Measurements from ENCODE around the gene SLC25A2. TPM values are rescaled to one million over a fixed set of nuclear protein-coding genes. Genes with fewer than 3 reads are reported as not detected.
"Not testable (repeated sequence)": the region's sequence is repeated elsewhere in the genome, so short reads cannot be mapped to it uniquely, and the experiment has no call there.

SLC25A2 gene
- polyA plus RNA-seq, 1 donor from 2014 or later: not detected

DNA sequence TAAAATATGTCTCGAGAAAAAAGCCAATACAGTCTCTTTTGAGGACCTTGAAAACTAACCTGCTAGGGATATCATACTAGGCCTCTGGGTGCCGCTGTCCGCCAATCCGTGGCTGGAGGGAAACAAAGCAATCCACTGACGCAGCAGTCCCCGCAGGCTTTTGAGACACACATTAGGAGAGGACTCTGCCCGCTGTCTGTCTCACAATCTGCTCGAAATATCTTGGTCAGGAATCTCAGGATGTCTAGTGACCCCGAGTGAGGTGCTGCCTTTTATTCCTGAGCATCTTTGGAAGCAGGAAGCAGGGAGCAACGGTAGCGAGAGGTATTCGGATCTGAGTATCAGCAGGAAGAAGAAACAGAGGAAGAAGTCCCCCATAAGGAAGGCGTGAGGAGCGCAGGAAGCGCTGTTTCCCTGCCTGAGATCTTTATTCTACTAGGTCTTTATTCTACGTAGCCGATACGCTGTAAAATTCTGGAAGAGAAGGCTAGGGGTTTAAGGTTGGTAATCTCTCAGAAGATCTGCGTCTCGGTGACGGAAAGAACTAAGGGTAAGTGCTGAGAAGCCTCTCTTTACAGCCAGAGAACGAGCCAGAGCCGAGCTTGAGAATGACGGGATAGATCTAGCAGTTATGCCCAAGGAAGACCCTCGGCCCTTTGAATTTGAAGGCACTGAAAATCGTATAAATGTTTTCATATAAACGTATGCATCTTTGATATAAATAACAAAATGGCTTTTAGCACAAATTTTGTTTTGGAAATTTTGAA lies 22.4 kb upstream of the SLC25A2 start:
- peaks cover 2% of the 10 kb centered on the region for H3K36me3 Mint-ChIP-seq
- peaks cover 3 to 8% (median 4%) of the 10 kb centered on the region in 3 donors for H3K4me1 Mint-ChIP-seq
- H3K27me3 Mint-ChIP-seq: peaks cover 36% of the 10 kb centered on the region
- peak overlapping the region; percentile 90 to 97 (median 93) for H3K4me3 Mint-ChIP-seq
- peak overlapping the region; percentile 35 to 68 (median 63) for H3K27ac Mint-ChIP-seq
- H3K9me3 Mint-ChIP-seq: peaks cover 0 to 27% (median 5%) of the 10 kb centered on the region in 3 donors

DNA sequence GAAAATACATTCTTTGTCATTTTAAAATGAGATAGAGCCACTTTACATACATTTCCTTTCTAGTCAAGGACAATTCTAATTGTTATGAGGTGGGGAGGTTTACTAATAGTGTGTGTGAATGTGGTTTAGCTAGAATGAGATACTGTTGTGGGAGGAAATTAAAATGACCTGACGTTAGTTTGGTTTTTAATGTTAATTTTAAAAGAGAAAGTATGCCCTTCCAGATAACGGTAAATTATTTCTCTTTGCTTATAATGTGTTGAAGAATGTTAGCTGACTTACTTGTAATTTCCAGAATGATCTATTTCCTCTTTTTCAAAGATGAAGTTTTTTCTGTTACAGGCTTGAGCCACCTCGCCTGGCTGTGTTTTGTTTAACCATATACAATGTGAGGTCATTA lies 18.4 kb upstream of the SLC25A2 start:
- peak overlapping the region in 2 of 3 donors; percentile 31 to 91 for H3K27ac Mint-ChIP-seq
- H3K4me3 Mint-ChIP-seq: peak overlapping the region in 1 of 4 donors; percentile 89
- peaks cover 4% of the 10 kb centered on the region for H3K27me3 Mint-ChIP-seq
- H3K4me1 Mint-ChIP-seq: peaks cover 15 to 27% (median 26%) of the 10 kb centered on the region in 3 donors
- H3K9me3 Mint-ChIP-seq: peaks cover 2 to 39% (median 22%) of the 10 kb centered on the region in 3 donors
- H3K36me3 Mint-ChIP-seq: peaks cover 19% of the 10 kb centered on the region

DNA sequence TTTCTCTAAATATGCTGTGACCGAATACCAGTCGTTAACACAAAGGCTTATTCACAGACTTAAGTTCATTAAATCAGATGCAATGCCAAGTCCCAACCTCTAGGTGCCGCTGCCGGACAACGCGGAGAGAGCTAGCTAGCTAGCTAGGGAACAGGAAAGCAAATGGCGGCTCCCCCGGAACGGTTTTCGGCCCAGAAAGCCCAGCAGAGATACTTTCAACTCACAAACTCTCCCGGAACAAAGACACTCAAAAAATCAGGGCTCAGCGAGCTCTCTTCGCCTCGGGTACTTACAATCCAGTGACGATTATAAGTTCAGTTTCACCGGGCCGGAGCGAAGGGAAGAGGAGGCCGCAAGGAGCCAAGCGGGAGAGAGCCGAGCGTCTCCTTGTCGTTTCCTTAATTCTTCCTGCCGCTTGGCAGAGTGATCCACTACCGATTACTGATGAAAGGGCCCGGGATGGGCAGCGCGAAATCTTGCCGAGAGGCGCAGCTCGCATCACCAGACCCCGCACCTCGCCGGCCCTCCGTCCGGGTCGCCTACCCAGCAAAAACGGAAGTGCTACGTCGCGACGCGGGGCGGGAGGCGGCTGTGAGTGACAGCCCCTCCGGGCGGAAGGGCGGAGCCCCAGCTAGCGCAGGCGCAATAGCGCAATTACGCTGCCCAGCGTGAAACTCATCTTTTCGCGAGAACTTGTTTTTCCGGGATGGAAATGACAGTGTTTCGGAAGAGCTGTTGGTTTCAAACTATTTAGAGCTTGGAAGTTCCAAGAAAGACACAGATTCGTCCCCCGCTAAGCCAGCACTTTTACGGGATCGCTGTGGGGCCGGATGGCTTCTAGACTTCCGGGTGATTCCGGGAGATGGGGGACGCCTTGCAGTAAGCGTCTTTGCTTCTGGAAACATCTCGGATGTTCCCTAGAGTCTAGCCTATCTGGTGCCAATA lies 16.6 kb upstream of the SLC25A2 start, which contains the start of gene TAF7:
TSS of gene TAF7 (minus strand) at position 560 of the 945 bp plus-strand sequence. CDS start 740 bp downstream, outside the sequence.
- Mint-ChIP-seq H3K36me3 (peaks cover 28% of the 10 kb centered on the region), H3K4me3 (peak within 1 kb of the TSS; percentile 89 to 97 (median 96)), H3K27ac (peak within 1 kb of the TSS; percentile 91 to 100 (median 97)), H3K4me1 (peaks cover 14 to 24% (median 21%) of the 10 kb centered on the region in 3 donors), H3K27me3 (no peaks in the 10 kb centered on the region), H3K9me3 (peaks cover 4 to 38% (median 26%) of the 10 kb centered on the region in 3 donors)

DNA sequence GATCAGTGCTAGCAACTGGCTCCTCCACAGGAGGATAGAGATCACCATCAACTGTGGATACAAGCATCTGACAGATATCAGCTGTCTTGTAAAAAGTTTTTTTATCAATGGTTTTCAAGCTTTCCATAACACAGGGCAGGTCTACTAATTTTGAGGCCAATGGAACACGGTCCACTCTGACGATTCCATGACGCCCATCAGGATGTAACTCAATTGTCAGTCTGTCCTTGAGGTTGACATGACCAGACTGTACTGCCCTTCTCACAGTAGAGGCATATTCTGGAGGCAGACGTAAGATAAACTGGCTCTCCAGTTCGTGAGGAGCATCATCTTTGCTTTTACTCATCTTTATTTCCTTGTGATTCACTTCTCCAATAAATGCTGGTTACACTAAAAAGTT lies 15.8 kb upstream of the SLC25A2 start:
- H3K4me1 Mint-ChIP-seq: peaks cover 18 to 26% (median 26%) of the 10 kb centered on the region in 3 donors
- peak overlapping the region; percentile 89 to 97 (median 96) for H3K4me3 Mint-ChIP-seq
- H3K36me3 Mint-ChIP-seq: peaks cover 32% of the 10 kb centered on the region
- no peaks in the 10 kb centered on the region for H3K27me3 Mint-ChIP-seq
- peaks cover 9 to 46% (median 34%) of the 10 kb centered on the region in 3 donors for H3K9me3 Mint-ChIP-seq
- H3K27ac Mint-ChIP-seq: peak overlapping the region; percentile 91 to 100 (median 97)

DNA sequence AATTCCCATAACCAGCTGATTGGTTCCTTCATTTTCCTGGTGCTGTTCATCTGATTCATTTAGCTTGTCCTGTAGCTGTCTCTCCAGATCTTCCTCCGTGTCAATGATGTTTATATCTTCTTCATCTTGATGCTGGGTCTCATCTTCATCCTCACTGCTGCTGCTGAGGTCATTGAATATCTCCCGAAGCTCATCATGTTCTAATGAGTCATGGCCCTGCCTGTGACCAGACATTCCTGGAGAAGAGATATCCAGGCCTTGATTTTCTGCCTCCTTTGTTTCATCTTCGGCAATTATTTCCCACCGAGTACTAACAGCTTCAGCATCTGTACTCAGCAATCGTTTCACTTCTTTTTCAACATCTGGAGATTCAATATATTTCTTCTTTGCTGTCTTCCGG lies 15.4 kb upstream of the SLC25A2 start:
- Mint-ChIP-seq H3K4me1 (peaks cover 18 to 31% (median 26%) of the 10 kb centered on the region in 3 donors), H3K27ac (peak overlapping the region in 1 of 3 donors; percentile 21), H3K4me3 (peak overlapping the region; percentile 50 to 96 (median 92)), H3K36me3 (peaks cover 34% of the 10 kb centered on the region), H3K27me3 (no peaks in the 10 kb centered on the region), H3K9me3 (peaks cover 9 to 46% (median 37%) of the 10 kb centered on the region in 3 donors)

DNA sequence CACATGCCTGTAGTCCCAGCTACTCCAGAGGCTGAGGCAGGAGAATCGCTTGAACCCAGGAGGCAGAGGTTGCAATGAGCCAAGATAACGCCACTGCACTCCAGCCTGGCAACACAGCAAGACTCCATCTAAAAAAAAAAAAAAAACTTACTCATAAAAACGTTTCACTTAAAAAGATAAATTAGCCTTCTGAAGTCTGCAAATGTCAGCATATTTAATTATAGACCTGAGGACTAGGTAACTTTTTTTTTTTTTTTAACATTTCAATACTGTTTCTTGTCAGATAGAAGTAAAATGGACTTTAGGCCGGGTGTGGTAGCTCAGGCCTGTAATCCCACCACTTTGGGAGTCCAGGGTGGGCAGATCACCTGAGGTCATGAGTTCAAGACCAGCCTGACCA lies 13.1 kb upstream of the SLC25A2 start:
- peaks cover 11 to 49% (median 48%) of the 10 kb centered on the region in 3 donors for H3K9me3 Mint-ChIP-seq
- peaks cover 40% of the 10 kb centered on the region for H3K36me3 Mint-ChIP-seq
- not testable (repeated sequence) for H3K27ac Mint-ChIP-seq, H3K27me3 Mint-ChIP-seq
- H3K4me3 Mint-ChIP-seq: peak overlapping the region in 1 of 4 donors; percentile 17
- H3K4me1 Mint-ChIP-seq: peaks cover 18 to 34% (median 28%) of the 10 kb centered on the region in 3 donors

DNA sequence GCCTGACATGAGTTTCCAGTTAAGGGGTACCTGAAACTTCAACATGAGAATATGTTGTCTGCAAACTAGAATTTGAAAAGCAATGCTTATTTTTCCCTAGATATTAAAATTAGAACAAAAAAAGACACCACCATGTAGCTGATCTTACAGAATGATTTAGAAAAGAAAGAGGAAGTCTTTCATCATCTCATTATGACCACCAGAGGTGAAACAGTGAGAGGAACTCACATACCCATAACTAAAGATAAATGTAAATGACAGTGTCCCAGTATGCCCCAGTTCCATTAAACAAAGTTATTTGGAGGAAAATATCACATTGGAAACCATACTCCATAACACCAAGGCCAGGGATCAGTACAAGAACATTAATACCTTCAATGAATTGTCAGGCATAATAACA lies 9.9 kb upstream of the SLC25A2 start:
- Mint-ChIP-seq H3K4me3 (no peak overlapping the region), H3K27ac (no peak overlapping the region), H3K9me3 (peaks cover 14 to 50% (median 44%) of the 10 kb centered on the region in 3 donors), H3K36me3 (peaks cover 37% of the 10 kb centered on the region), H3K4me1 (peaks cover 9 to 17% (median 14%) of the 10 kb centered on the region in 3 donors), H3K27me3 (no peaks in the 10 kb centered on the region)

DNA sequence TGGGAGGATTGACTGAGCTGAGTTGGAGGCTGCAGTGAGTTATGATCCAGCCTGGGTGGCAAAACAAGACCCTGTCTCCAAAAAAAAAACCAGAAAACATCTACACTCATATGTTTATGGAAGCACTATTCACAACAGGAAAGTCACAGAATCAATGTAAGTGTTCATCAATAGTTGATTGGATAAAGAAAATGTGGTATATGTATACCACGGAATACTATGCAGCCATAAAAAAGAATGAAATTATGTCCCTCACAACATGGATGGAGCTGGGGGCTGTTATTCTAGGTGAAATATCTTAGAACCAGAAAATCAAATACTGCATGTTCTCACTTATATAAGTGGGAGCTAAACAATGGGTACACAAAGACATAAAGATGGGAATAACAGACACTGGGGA lies 2.8 kb upstream of the SLC25A2 start:
- Mint-ChIP-seq H3K36me3 (peaks cover 33% of the 10 kb centered on the region), H3K27me3 (no peaks in the 10 kb centered on the region), H3K27ac (peak overlapping the region in 1 of 3 donors; percentile 53), H3K4me1 (peaks cover 0 to 1% (median 0%) of the 10 kb centered on the region in 3 donors), H3K4me3 (no peak overlapping the region), H3K9me3 (peaks cover 6 to 33% (median 33%) of the 10 kb centered on the region in 3 donors)

DNA sequence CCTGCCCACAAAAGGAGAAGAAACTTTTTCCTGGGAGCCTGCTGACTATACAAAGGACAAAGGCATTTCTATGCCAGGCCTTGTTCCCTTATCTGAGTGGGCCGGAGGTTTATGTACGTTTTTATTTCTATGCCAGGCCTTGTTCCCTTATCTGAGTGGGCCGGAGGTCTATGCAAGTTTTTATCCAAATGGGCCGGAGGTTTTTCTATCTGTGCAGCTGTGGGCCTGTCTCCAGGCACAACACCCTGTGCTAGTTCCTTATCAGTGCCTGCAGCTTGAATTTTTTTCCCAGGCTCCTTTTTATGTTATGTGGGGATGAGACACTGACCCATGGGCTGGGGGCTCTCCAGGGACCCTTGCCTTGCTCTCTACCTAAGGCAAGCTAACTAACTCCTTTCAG lies 5.5 kb downstream of the SLC25A2 start:
- Mint-ChIP-seq H3K9me3 (peaks cover 5 to 45% (median 30%) of the 10 kb centered on the region in 3 donors), H3K36me3 (peaks cover 27% of the 10 kb centered on the region), H3K27me3 (no peaks in the 10 kb centered on the region), H3K4me1 (peaks cover 0 to 5% (median 0%) of the 10 kb centered on the region in 3 donors), H3K27ac (no peak overlapping the region), H3K4me3 (no peak overlapping the region)

DNA sequence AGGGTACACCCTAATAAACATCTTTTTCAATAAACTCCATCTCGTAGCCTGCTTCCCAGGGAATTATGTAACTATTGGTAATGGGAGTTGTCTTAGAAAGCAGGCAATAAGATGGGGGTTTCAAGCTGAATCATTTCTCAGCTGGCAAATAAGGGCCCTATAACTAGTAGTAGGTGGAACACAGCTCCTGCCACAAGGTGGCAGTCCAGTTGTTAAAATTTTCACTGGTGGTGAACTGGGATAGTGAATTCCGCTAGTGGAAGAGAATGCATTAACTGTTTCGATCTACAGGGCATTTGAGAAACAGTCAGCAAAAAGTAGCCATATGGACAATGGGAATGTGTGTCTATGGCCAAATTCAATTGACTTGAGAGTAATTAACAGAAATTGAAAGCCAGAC lies 30.9 kb downstream of the SLC25A2 start:
- Mint-ChIP-seq H3K9me3 (peaks cover 18 to 49% (median 35%) of the 10 kb centered on the region in 3 donors), H3K27me3 (no peaks in the 10 kb centered on the region), H3K4me3 (no peak overlapping the region), H3K27ac (no peak overlapping the region), H3K4me1 (no peaks in the 10 kb centered on the region), H3K36me3 (peaks cover 25% of the 10 kb centered on the region)

DNA sequence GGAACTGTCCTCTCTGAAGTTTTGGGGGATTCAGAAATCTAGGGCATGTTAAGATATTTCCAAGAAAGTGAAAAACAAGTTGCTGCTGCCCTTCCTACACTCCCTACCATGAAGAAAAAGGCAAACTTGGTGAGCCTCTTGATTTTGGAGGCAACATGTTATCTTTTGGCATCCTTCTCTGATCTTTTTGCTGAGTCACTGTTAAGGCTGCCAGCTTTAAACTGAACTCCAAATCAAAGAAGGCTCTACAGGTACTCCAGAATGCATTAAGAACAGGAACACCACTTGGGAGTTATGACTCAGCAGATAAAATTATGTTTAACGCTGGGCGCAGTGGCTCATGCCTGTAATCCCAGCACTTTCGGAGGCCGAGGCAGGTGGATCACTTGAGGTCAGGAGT lies 34.7 kb downstream of the SLC25A2 start:
- Mint-ChIP-seq H3K27ac (no peak overlapping the region), H3K4me1 (no peaks in the 10 kb centered on the region), H3K27me3 (no peaks in the 10 kb centered on the region), H3K9me3 (peaks cover 31 to 61% (median 42%) of the 10 kb centered on the region in 3 donors), H3K36me3 (peaks cover 23% of the 10 kb centered on the region), H3K4me3 (no peak overlapping the region)

DNA sequence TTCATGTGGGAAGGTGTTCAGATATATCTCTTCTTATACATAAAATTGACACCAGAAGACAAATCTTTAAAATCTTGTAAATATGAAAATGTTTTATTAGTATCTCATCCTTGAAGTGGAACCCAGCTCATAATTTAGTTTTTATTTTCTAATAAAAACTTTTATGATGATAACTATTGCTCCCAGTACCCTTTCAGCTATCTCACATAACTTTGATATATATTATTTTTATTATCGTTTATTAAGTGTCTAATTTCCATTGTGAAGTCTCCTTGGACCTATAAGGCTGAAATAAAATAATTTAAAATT lies 42.7 kb downstream of the SLC25A2 start:
- Mint-ChIP-seq H3K27me3 (no peaks in the 10 kb centered on the region), H3K27ac (no peak overlapping the region), H3K36me3 (peaks cover 11% of the 10 kb centered on the region), H3K4me3 (no peak overlapping the region), H3K9me3 (peaks cover 22 to 55% (median 51%) of the 10 kb centered on the region in 3 donors), H3K4me1 (no peaks in the 10 kb centered on the region)

DNA sequence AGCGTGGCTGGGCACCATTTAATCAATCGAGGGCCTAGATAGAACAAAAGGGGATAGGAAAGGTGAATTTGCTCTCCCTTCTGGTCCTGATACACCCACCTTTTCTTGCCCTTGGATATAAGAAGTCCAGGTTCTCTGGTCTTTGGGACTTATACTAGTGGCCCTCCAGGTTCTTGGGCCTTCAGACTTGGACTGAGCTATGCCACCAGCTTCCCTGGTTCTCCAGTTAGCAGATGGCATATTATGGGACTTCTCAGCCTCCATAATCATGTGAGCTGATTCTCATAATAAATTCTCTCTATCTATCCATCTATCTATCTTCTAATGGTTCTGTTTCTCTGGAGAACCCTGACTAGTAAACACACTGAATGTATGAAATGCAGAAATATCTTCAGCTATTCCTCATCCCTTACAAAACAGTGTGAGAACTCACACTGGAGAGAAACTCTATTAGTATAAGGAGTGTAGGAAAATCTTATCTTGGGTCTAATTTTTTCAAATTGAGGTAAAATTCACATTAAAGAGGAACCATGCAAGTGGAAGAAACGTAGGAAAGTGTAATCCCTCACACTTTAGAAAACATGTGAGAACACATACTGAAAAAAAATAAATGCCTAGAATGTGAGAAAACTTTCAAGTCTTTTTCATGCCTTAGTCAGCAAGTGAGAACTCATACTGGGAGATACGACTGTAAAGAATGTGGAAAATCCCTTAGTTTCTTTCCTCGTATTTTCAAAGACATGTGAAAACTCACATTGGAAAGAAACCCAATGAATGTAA lies 43.2 kb downstream of the SLC25A2 start:
- peaks cover 11% of the 10 kb centered on the region for H3K36me3 Mint-ChIP-seq
- peaks cover 20 to 55% (median 51%) of the 10 kb centered on the region in 3 donors for H3K9me3 Mint-ChIP-seq
- no peak overlapping the region for H3K27ac Mint-ChIP-seq
- no peaks in the 10 kb centered on the region for H3K4me1 Mint-ChIP-seq
- H3K4me3 Mint-ChIP-seq: peak overlapping the region in 1 of 4 donors; percentile 17
- H3K27me3 Mint-ChIP-seq: no peaks in the 10 kb centered on the region

DNA sequence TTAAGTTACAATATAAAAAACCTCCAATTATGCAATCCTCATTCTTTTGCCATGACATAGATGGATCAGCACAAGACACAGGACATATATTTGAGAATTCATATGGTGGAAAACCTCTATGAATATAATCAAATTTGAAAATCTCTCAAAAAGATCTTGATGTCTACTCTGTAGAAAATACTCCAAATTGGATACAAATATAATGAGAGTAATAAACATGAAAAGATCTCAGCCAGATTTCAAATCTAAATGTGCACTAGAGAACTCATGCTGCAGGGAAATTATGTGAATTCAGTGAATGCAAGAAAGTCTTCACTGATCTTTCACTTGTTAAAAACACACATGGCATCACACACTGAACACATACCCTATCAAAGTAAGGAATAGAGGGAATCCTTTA lies 44.9 kb downstream of the SLC25A2 start:
- Mint-ChIP-seq H3K27me3 (no peaks in the 10 kb centered on the region), H3K4me1 (no peaks in the 10 kb centered on the region), H3K4me3 (no peak overlapping the region), H3K36me3 (peaks cover 13% of the 10 kb centered on the region), H3K27ac (no peak overlapping the region), H3K9me3 (peaks cover 19 to 60% (median 55%) of the 10 kb centered on the region in 3 donors)
